HEK293 (cell line): ENCODE measurements around the gene SLC30A3.

ENCODE experiments used
- GLI2 ChIP-seq: fragments of 450-650 bp; formaldehyde crosslinking; IDR thresholded peaks from 2 replicates; pipeline ENCODE4; 2017; ENCODE audit warnings: missing biosample characterization, missing genetic modification characterization, low read depth, borderline replicate concordance
- PATZ1 ChIP-seq: fragments of 450-650 bp; formaldehyde crosslinking; IDR thresholded peaks from 2 replicates; pipeline ENCODE4 v1.5.1; 2016; ENCODE audit warnings: missing biosample characterization, missing genetic modification characterization
- PRDM6 ChIP-seq: fragments of 450-650 bp; formaldehyde crosslinking; IDR thresholded peaks from 2 replicates; pipeline ENCODE4 v1.5.1; 2017; ENCODE audit warnings: missing biosample characterization, missing genetic modification characterization
- TSHZ1 ChIP-seq: fragments of 450-650 bp; formaldehyde crosslinking; IDR thresholded peaks from 2 replicates; pipeline ENCODE4 v1.5.1; 2016; ENCODE audit warnings: missing biosample characterization, missing genetic modification characterization, borderline replicate concordance
- ZBTB44 ChIP-seq: fragments of 450-650 bp; IDR thresholded peaks from 2 replicates; pipeline ENCODE4 v1.5.1; 2018; ENCODE audit warnings: missing biosample characterization, mild to moderate bottlenecking, missing genetic modification characterization
- ZFHX2 ChIP-seq: fragments of 450-650 bp; formaldehyde crosslinking; conservative IDR thresholded peaks from 2 replicates; pipeline ENCODE4 v1.5.1; 2016; ENCODE audit warnings: missing biosample characterization, missing genetic modification characterization
- ZIC2 ChIP-seq: fragments of 450-650 bp; formaldehyde crosslinking; IDR thresholded peaks from 2 replicates; pipeline ENCODE4 v1.5.1; 2016; ENCODE audit warnings: missing biosample characterization, missing genetic modification characterization
- ZNF174 ChIP-seq: fragments of 450-650 bp; formaldehyde crosslinking; IDR thresholded peaks from 2 replicates; pipeline ENCODE4 v1.5.0; 2017; ENCODE audit warnings: missing biosample characterization, mild to moderate bottlenecking, missing genetic modification characterization
- ZNF239 ChIP-seq: fragments of 450-650 bp; formaldehyde crosslinking; IDR thresholded peaks from 2 replicates; pipeline ENCODE4 v1.5.1; 2016; ENCODE audit warnings: missing biosample characterization, missing genetic modification characterization
- ZNF280D ChIP-seq: fragments of 450-650 bp; formaldehyde crosslinking; IDR thresholded peaks from 2 replicates; pipeline ENCODE4 v1.5.1; 2016; ENCODE audit warnings: missing biosample characterization, missing genetic modification characterization
- ZNF292 ChIP-seq: fragments of 450-650 bp; formaldehyde crosslinking; IDR thresholded peaks from 2 replicates; pipeline ENCODE4 v1.5.1; 2016; ENCODE audit warnings: low read depth, missing biosample characterization, missing genetic modification characterization, borderline replicate concordance
- ZNF449 ChIP-seq: fragments of 450-650 bp; formaldehyde crosslinking; IDR thresholded peaks from 2 replicates; pipeline ENCODE4 v1.5.1; 2017; ENCODE audit warnings: missing biosample characterization, mild to moderate bottlenecking, missing genetic modification characterization, moderate library complexity
- ZNF48 ChIP-seq: fragments of 450-650 bp; formaldehyde crosslinking; IDR thresholded peaks from 2 replicates; pipeline ENCODE4 v1.5.1; 2016; ENCODE audit warnings: missing biosample characterization, missing genetic modification characterization
- ZNF514 ChIP-seq: fragments of 450-650 bp; formaldehyde crosslinking; IDR thresholded peaks from 2 replicates; pipeline ENCODE4 v1.5.1; 2016; ENCODE audit warnings: missing biosample characterization, missing genetic modification characterization
- ZNF518A ChIP-seq: fragments of 450-650 bp; formaldehyde crosslinking; conservative IDR thresholded peaks from 2 replicates; pipeline ENCODE4 v1.5.1; 2016; ENCODE audit warnings: low read depth, missing biosample characterization, missing genetic modification characterization
- ZNF529 ChIP-seq: fragments of 450-650 bp; formaldehyde crosslinking; IDR thresholded peaks from 2 replicates; pipeline ENCODE4 v1.5.1; 2017; ENCODE audit warnings: missing genetic modification characterization, missing biosample characterization; ENCODE audit not compliant: insufficient replicate concordance
- ZNF555 ChIP-seq: fragments of 450-650 bp; formaldehyde crosslinking; conservative IDR thresholded peaks from 2 replicates; pipeline ENCODE4 v1.5.1; 2017; ENCODE audit warnings: missing biosample characterization, mild to moderate bottlenecking, missing genetic modification characterization, inconsistent platforms
- ZNF558 ChIP-seq: fragments of 450-650 bp; formaldehyde crosslinking; IDR thresholded peaks from 2 replicates; pipeline ENCODE4 v1.5.1; 2016; ENCODE audit warnings: missing biosample characterization, missing genetic modification characterization
- ZNF560 ChIP-seq: fragments of 450-650 bp; formaldehyde crosslinking; IDR thresholded peaks from 2 replicates; pipeline ENCODE4 v1.5.1; 2017; ENCODE audit warnings: missing biosample characterization, missing genetic modification characterization, borderline replicate concordance
- ZSCAN30 ChIP-seq: fragments of 450-650 bp; IDR thresholded peaks from 2 replicates; pipeline ENCODE4 v1.5.1; 2018; ENCODE audit warnings: missing biosample characterization, mild to moderate bottlenecking, missing genetic modification characterization, moderate library complexity

The SLC30A3 gene

GRCh38 chr2:27264253-27264752, 1.5 kb upstream of the SLC30A3 start (continued):
- no peak for TF ChIP-seq PRDM6 (tag by site-specific recombination)
- TF ChIP-seq ZNF518A (tag by site-specific recombination) = no peak
- no peak for TF ChIP-seq ZSCAN30
- no peak for TF ChIP-seq ZNF555 (tag by site-specific recombination)
- no peak for TF ChIP-seq TSHZ1
- TF ChIP-seq ZBTB44 (tag by site-specific recombination) = no peak
- no peak for TF ChIP-seq ZNF560 (tag by site-specific recombination)
- peak; percentile 49 for TF ChIP-seq ZIC2 (tag by site-specific recombination)
- no peak for TF ChIP-seq GLI2 (tag by site-specific recombination)
- TF ChIP-seq ZNF48 (tag by site-specific recombination) = no peak
- TF ChIP-seq ZNF529 = no peak
- no peak for TF ChIP-seq ZNF280D (tag by site-specific recombination)
- no peak for TF ChIP-seq ZNF292 (tag by site-specific recombination)
- no peak for TF ChIP-seq ZNF558 (tag by site-specific recombination)
- no peak for TF ChIP-seq ZNF449 (tag by site-specific recombination)
- TF ChIP-seq ZNF514 = no peak
- peak; percentile 97 for TF ChIP-seq ZFHX2 (tag by site-specific recombination)
- TF ChIP-seq PATZ1 (tag by site-specific recombination) = peak; percentile 48; the same call in 1 of the 2 replicates
- no peak for TF ChIP-seq ZNF239 (tag by site-specific recombination)
- TF ChIP-seq ZNF174 = no peak
